Measurements from ENCODE around the gene ATF6.

- TF ChIP-seq, protein P1, sequence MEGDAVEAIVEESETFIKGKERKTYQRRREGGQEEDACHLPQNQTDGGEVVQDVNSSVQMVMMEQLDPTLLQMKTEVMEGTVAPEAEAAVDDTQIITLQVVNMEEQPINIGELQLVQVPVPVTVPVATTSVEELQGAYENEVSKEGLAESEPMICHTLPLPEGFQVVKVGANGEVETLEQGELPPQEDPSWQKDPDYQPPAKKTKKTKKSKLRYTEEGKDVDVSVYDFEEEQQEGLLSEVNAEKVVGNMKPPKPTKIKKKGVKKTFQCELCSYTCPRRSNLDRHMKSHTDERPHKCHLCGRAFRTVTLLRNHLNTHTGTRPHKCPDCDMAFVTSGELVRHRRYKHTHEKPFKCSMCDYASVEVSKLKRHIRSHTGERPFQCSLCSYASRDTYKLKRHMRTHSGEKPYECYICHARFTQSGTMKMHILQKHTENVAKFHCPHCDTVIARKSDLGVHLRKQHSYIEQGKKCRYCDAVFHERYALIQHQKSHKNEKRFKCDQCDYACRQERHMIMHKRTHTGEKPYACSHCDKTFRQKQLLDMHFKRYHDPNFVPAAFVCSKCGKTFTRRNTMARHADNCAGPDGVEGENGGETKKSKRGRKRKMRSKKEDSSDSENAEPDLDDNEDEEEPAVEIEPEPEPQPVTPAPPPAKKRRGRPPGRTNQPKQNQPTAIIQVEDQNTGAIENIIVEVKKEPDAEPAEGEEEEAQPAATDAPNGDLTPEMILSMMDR (IDR thresholded peaks at IDR 0.05) = no peak
- no peak for TF ChIP-seq POLR2A (IDR thresholded peaks at IDR 0.05)
These were observed 61.7 kb downstream of the ATF6 start for GRCh38 chr1:161827786-161828185.
